ENCODE measurements around the gene CD93.

The CD93 gene

GRCh38 chr20:23034721-23035671, 51.1 kb downstream of the CD93 start, which contains the start of gene SSTR4:
SSTR4 (plus strand) TSS chr20:23035312; CDS start chr20:23035484, 172 bp downstream.
- no peak for DNase-seq

- no peak for DNase-seq
These were observed 52.2 kb downstream of the CD93 start for GRCh38 chr20:23033918-23034317.

GRCh38 chr20:23032750-23033078, 53.4 kb downstream of the CD93 start:
- DNase-seq = no peak

- DNase-seq = no peak
These were observed 53.9 kb downstream of the CD93 start for GRCh38 chr20:23032056-23032749.

- no peak for DNase-seq
These were observed 54.8 kb downstream of the CD93 start for GRCh38 chr20:23031346-23031745.

All from activated CD4-positive, alpha-beta T cell treated with anti-CD3 and anti-CD28 coated beads for 1 hour (primary cell).